Transverse colon (tissue), 3 donors: Measurements from ENCODE around the gene GSTO1.

Source experiments
- POLR2A ChIP-seq: fragments of 450-650 bp; IDR thresholded peaks from one replicate; pipeline ENCODE4 v1.6.1; 2016; ENCODE audit warnings: antibody characterized with exemption, mild to moderate bottlenecking, moderate library complexity
- TF ChIP-seq, protein P1 (sequence below), 5 experiments: fragments of 200-600 bp in 3 of 5; fragments of 450-650 bp in 2 of 5; sonication (generic) in 3 of 5; IDR thresholded peaks; 1 replicate in 2 of 5; 2 replicates in 3 of 5; pipeline ENCODE4 v1.5.1; 2016 to 2017; ENCODE audit warnings: antibody characterized with exemption in 5 of 5, inconsistent platforms in 3 of 5, mild to moderate bottlenecking in 2 of 5, moderate library complexity in 1 of 5

GRCh38 chr10:104234934-104235333 is 19.8 kb upstream of the GSTO1 start:
- TF ChIP-seq, protein P1, sequence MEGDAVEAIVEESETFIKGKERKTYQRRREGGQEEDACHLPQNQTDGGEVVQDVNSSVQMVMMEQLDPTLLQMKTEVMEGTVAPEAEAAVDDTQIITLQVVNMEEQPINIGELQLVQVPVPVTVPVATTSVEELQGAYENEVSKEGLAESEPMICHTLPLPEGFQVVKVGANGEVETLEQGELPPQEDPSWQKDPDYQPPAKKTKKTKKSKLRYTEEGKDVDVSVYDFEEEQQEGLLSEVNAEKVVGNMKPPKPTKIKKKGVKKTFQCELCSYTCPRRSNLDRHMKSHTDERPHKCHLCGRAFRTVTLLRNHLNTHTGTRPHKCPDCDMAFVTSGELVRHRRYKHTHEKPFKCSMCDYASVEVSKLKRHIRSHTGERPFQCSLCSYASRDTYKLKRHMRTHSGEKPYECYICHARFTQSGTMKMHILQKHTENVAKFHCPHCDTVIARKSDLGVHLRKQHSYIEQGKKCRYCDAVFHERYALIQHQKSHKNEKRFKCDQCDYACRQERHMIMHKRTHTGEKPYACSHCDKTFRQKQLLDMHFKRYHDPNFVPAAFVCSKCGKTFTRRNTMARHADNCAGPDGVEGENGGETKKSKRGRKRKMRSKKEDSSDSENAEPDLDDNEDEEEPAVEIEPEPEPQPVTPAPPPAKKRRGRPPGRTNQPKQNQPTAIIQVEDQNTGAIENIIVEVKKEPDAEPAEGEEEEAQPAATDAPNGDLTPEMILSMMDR (IDR thresholded peaks at IDR 0.05): no peak
- TF ChIP-seq POLR2A: no peak
